ENCODE results near the gene PTP4A1. TPM values are rescaled to one million over a fixed set of nuclear protein-coding genes. Genes with fewer than 3 reads are reported as not detected.
A peak's percentile ranks its signal among the peaks of the same experiment; 100 is the strongest.

Gene PTP4A1
- total RNA-seq, 6 experiments from 2014 or later, result 147 to 342 (median 225) TPM

DNA sequence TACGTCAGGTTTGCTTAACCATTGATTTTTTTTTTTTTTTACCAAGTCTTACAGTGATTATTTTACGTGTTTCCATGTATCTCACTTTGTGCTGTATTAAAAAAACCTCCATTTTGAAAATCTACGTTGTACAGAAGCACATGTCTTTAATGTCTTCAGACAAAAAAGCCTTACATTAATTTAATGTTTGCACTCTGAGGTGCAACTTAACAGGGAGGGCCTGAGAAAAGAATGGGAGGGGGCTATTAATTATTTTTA is 8.4 kb downstream of the PTP4A1 start:
- no peak overlapping the region for H3K4me3 ChIP-seq
- DNase-seq, result no peak
- intact Hi-C loops (cut with DNase I), result no loop called here
- TF ChIP-seq CTCF (IDR thresholded peaks at IDR 0.05), result no peak
- TF ChIP-seq POLR2A (IDR thresholded peaks at IDR 0.05), result no peak
- peak in 2 of 4 donors; percentile 1 for ATAC-seq
- peak overlapping the region in 1 of 3 donors; percentile 2 for H3K27ac ChIP-seq
- H3K36me3 ChIP-seq, result peaks cover 0 to 72% (median 53%) of the 10 kb centered on the region in 4 donors
- H3K27me3 ChIP-seq, result no peaks in the 10 kb centered on the region
- no peaks in the 10 kb centered on the region for H3K9me3 ChIP-seq
- WGBS (ENCODE audit: insufficient coverage, low coverage, low lambda C conversion rate, missing lambda C conversion rate), result 74% methylated on average over 3 of the region's 3 CpGs
- H3K4me1 ChIP-seq, result peaks cover 0 to 23% (median 8%) of the 10 kb centered on the region in 4 donors

- TF ChIP-seq CTCF (IDR thresholded peaks at IDR 0.05) (no peak), POLR2A (IDR thresholded peaks at IDR 0.05) (peak; percentile 40)
- no peaks in the 10 kb centered on the region for H3K9me3 ChIP-seq
- 91% methylated on average over 2 of the region's 2 CpGs for WGBS (ENCODE audit: insufficient coverage, low coverage, low lambda C conversion rate, missing lambda C conversion rate)
- DNase-seq (no peak), ATAC-seq (no peak)
- intact Hi-C loops (cut with DNase I), result no loop called here
- no peaks in the 10 kb centered on the region for H3K27me3 ChIP-seq
- H3K4me1 ChIP-seq, result peaks cover 0 to 18% (median 6%) of the 10 kb centered on the region in 4 donors
- peak overlapping the region in 1 of 3 donors; percentile 2 for H3K27ac ChIP-seq
- H3K4me3 ChIP-seq, result no peak overlapping the region
- peaks cover 0 to 68% (median 51%) of the 10 kb centered on the region in 4 donors for H3K36me3 ChIP-seq
Observed at GRCh38 chr6:63581355-63582013, 9.2 kb downstream of the PTP4A1 start.

DNA sequence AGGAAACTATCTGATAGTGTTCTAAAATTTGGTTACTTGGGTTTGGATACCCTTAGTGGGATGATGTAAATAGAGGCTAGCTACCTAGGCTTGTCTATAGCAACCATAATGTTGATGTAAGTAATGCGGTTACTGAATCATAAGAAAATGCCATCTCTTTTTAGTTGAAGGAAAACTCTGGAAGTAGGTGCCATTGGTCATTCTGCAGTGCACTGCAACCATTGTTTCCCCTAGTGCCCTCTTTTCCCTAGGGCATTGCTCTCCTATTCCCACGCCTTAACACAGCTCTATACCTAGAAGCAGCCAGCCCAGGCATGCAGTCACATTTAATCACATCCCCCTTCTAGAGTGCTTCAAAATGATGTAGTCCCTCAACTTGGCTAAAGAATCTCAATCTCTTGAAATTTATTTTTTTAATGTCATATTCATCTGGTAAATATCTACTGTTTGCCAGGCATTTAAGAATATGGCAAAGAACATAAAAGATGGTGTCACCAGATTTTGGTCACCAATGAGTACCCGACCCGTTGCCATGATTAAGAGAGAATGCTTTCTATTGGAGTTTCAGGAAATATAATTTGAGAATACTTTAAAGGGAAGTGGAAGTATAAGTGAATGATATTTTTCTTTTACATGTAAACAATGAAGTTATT is 10.4 kb downstream of the PTP4A1 start:
- peaks cover 0 to 56% (median 41%) of the 10 kb centered on the region in 4 donors for H3K36me3 ChIP-seq

GRCh38 chr6:63584125-63584514 is 11.8 kb downstream of the PTP4A1 start:
- intact Hi-C loops (cut with DNase I), result no loop called here
- H3K36me3 ChIP-seq, result peaks cover 0 to 41% (median 30%) of the 10 kb centered on the region in 4 donors
- no peak overlapping the region for H3K4me3 ChIP-seq
- H3K9me3 ChIP-seq, result no peaks in the 10 kb centered on the region
- 54% methylated on average over 4 of the region's 4 CpGs for WGBS (ENCODE audit: insufficient coverage, low coverage, low lambda C conversion rate, missing lambda C conversion rate)
- no peaks in the 10 kb centered on the region for H3K27me3 ChIP-seq
- peak; percentile 7 to 36 (median 12) for ATAC-seq
- DNase-seq, result no peak
- H3K27ac ChIP-seq, result peak overlapping the region in 1 of 3 donors; percentile 0
- TF ChIP-seq CTCF (IDR thresholded peaks at IDR 0.05) (no peak), POLR2A (IDR thresholded peaks at IDR 0.05) (peak; percentile 34)
- H3K4me1 ChIP-seq, result no peaks in the 10 kb centered on the region

More for the DNA sequence above, 10.4 kb downstream of the PTP4A1 start:
- Histone ChIP-seq H3K4me3 (no peak overlapping the region), H3K9me3 (no peaks in the 10 kb centered on the region), H3K27me3 (no peaks in the 10 kb centered on the region), H3K4me1 (peaks cover 0 to 7% (median 1%) of the 10 kb centered on the region in 4 donors), H3K27ac (peak overlapping the region in 1 of 3 donors; percentile 0)
- WGBS (ENCODE audit: insufficient coverage, low coverage, low lambda C conversion rate, missing lambda C conversion rate), result 66% methylated on average over 4 of the region's 4 CpGs
- intact Hi-C loops (cut with DNase I), result no loop called here
- ATAC-seq (peak in 2 of 4 donors; percentile 2 to 3), DNase-seq (no peak)
- TF ChIP-seq POLR2A (IDR thresholded peaks at IDR 0.05), result peak; percentile 74
- TF ChIP-seq CTCF (IDR thresholded peaks at IDR 0.05), result no peak
